ENCODE results near the gene SLC39A11.

Gene SLC39A11

GRCh38 chr17:73042809-73043685 is 49.4 kb downstream of the SLC39A11 start:
- peak; percentile 5 for DNase-seq (ENCODE audit: low read depth)

- DNase-seq (ENCODE audit: low read depth) = no peak
Measured at GRCh38 chr17:73042225-73042624, 50.3 kb downstream of the SLC39A11 start.

DNA sequence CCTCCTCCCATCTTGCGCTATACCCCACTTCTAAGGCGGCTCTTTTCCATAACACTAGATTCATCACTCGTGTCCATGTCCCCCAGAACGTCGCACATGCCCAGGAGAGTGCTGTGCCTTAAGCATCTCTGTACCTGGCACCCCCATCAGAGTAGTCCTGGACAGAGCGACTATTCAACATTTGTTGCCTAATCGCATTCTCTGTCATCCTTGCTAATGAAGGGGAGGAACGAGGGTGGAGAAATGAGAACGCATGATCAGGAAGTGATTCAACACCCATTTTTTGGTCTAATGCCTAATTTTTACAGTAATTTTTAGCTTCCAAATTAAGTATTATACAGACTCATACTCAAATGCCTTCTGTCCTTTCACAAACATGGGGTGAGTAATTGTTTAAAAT is 53.2 kb downstream of the SLC39A11 start:
- DNase-seq (ENCODE audit: low read depth) = no peak

DNA sequence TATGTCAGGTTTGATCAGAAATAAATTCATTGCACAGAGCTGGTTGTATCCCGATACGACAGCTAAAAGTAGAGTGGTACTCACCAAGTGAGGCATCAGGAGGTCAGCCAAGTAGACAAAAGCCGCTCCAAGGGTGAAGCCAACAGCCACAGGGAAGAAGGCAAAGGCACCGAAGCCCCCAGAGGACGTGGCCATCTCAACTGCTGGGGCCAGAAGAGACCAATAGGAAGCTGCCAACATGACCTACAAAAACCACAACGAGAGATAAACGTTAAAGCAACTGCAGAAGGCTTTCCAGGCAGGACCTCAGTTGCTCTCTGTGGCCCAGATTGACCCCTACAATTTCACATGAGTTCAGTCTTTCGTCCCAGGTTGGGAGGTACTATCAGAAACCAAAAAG is 61.0 kb downstream of the SLC39A11 start:
- no peak for DNase-seq (ENCODE audit: low read depth)

- no peak for DNase-seq (ENCODE audit: low read depth)
Measured at GRCh38 chr17:73030995-73031394, 61.5 kb downstream of the SLC39A11 start.

DNA sequence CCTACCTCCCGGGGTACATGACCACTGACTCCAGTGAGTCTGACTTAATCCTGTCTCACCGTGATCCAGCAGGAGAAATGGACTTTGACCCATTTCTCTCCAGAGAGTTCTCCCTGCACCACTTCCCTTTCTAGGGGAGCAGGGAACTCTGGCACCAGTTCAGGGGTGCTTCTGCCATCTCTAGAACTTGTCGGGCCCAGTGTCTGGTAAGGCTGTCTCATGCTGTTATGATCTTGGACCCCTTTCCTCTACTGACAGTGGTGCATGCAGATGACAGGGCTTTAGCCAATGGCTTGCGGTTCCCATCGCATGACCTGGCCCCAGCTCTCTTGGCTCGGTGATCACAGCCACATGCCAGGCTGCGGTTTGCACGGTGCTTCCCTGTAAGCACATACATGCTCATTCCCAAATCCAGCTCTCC is 62.0 kb downstream of the SLC39A11 start:
- no peak for DNase-seq (ENCODE audit: low read depth)

DNA sequence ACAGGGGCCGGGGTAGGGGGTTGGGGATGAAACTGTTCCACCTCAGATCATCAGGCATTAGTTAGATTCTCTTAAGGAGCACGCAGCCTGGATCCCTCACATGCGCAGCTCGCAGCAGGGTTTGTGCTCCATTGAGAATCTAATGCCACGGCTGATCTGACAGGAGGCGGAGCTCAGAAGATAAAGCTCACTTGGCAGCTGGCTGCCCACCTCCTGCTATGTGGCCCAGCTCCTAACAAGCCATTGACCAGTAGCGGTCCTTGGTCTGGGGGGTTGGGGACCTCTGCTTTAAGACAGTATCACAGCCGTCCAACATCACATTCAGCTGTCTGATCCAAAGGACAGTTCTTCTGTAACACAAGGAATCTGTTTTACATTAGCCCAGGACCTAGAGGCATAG is 62.5 kb downstream of the SLC39A11 start:
- DNase-seq (ENCODE audit: low read depth) = no peak

DNA sequence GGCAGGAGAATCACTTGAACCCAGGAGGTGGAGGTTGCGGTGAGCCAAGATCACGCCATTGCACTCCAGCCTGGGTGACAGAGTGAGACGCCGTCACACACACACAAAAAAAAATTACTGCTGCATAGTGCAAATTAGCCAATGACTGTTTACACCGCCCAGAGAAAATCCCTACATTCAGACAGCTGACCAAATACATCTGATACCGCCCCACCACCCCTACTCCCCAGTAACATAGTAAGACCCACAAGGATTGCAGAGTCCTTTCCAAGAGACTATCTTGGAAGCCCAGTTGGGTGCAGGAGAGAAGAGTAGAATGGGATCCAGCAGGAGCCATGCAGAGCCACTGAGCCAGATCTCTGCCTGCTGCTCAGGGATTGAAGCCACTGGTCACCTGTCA is 63.5 kb downstream of the SLC39A11 start:
- no peak for DNase-seq (ENCODE audit: low read depth)

DNA sequence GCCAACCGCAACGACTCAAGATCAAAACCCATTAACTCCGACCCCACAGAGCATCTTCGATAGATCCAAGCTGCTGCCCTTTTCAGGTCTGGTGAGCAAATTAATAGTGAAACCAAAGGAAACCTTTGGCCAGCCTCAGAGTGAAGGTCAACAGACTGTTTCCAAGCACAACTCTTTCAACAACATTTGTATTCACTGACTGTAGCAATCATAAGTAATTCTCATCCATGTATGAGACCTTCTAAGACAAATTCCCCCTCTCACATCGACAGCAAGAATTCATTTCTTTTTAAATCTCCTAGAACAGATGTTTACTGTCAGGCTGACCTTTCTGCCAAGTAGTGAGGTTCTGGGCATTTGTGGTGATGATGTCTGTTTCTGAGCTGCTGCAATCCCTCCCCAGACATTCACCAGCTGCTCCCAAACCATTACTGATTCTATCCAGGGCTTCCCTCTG is 64.2 kb downstream of the SLC39A11 start:
- DNase-seq (ENCODE audit: low read depth) = no peak

DNA sequence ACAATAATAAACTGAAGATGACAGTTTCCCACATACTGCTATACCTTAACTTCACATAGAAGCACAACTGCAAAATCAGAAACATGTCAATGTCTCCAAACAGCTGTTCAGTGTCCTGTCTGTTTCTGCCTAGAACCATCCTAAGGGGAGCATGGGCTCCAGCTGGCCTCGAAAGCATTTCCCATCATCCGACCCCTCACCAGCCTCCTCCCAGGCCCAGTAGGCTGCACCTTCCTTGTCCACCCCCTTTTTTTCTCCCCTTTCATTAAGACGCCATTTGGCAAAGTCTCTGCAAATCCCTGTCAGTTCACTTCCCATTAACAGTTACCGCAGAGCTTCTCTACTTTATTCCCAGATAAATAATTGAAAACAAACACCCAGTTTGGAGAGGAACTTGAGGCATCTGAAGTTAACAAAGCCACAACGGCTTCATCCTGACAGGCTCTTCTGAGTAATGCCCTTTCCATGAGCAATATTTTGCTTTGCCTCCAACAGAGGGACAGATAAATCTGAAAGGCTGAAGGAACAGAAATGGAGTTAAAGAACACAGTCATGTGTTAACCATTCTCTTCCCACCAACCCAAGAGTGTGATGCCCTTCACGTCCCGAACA is 65.3 kb downstream of the SLC39A11 start:
- no peak for DNase-seq (ENCODE audit: low read depth)

- no peak for DNase-seq (ENCODE audit: low read depth)
Measured at GRCh38 chr17:73025041-73025560, 67.4 kb downstream of the SLC39A11 start.

DNA sequence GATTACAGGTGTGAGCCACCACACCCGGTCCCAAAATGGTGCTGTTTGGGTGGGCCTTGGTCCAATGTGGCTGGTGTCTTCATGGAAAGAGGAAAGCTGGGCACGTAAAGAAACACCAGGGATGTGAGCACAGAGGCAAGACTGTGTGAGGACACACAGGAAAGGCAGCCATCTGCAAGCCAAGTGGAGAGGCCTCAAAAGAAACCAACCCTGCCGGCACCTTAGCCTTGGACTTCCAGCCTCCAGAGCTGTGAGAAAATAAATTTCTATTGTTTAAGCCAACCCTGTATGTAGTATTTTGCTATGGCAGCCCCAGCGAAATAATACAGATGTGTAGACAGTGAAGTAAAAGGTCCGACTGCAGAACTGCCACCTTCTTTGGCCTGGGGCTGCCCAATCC is 68.7 kb downstream of the SLC39A11 start:
- no peak for DNase-seq (ENCODE audit: low read depth)

DNA sequence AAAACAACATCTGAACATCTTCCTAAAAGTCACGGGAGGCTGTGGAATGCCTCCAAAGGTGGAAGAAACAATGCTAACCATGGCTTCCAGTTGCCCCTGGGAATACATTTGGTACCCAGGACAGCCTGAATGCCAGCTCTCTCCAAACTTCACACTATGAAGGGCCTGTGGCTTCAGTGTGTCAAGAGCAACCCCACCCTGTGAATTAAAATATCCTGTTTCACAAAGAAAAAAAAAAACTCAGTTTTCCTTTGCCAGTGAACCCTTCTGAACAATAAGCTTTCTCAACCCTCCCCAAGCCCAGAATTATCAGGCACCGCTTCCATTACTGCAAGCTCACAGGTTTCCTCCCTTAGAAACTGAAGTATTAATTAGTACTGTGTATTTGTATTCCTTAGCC is 69.8 kb downstream of the SLC39A11 start:
- DNase-seq (ENCODE audit: low read depth) = no peak

DNA sequence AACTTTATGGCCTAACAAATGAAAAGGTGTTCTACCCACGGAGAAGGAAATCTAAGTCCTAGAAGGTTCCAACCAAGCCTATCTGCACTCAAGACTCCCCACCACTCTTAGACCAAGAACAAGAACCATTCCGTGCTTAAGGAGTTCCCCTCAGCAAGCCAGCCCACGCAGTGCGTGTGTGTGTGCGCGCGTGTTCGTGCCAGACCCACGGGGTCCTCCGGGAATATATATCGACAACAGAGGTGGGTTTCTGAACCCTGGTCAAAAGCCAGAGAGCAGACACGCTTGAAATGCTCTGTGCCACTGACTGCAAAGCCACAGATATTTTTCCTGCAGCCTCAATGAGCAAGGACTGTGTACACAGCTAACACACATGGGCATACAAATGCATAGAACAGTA is 70.7 kb downstream of the SLC39A11 start:
- no peak for DNase-seq (ENCODE audit: low read depth)

DNA sequence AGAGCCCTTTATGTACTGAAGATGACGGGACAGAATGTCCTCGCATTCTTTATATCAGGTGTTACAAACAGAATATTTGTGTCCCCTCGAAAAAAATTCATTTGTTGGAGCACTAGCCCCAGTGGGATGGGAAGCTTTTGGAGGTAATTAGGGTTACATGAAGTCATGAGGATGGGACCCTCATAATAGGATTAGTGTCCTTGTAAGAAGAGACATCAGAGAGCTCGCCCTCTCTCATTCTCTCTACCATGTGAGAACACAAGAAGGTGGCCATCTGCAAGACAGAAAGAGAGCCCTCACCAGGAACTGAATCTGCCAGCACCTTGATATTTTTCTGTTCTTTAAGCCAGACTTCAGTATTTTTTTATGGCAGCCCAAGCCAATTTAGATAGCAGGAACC is 72.4 kb downstream of the SLC39A11 start:
- DNase-seq (ENCODE audit: low read depth) = no peak

DNA sequence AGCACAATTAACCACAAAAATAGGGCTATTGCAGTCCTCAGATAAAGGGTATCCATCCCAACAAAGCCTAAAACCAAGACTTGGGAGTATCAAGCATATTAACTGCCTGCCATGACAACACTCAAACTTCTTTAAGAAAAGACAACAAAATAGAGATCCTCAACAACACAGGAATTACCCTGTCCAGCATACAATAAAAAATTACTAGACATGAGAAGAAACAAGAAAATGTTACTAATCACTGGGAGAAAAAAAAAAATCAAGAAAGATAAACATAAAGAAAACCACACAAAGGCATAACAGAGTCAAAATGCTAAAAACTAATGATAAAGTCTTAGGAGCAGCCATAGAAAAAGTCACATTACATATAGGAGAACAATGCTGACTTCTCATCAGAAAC is 73.9 kb downstream of the SLC39A11 start:
- DNase-seq (ENCODE audit: low read depth) = no peak

DNA sequence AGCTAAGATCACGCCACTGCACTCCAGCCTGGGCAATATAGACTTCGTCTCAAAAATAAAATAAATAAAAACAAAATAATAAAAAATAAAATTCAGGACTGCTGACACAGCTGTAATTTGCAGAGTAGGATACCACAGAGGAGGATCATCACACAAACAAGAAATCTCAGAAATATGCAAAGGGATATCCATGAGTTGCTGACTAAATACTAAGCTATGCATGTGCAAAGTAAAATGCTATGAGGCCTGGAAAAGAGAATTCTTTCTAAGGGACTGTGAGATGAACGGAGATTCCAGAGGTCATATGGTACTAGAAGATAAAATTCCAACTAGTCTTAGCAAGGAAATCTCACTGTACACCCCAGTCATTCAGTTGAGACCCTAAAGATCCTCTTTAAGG is 74.8 kb downstream of the SLC39A11 start:
- peak; percentile 72 for DNase-seq (ENCODE audit: low read depth)

GRCh38 chr17:73015722-73016276 is 76.7 kb downstream of the SLC39A11 start:
- DNase-seq (ENCODE audit: low read depth) = no peak

DNA sequence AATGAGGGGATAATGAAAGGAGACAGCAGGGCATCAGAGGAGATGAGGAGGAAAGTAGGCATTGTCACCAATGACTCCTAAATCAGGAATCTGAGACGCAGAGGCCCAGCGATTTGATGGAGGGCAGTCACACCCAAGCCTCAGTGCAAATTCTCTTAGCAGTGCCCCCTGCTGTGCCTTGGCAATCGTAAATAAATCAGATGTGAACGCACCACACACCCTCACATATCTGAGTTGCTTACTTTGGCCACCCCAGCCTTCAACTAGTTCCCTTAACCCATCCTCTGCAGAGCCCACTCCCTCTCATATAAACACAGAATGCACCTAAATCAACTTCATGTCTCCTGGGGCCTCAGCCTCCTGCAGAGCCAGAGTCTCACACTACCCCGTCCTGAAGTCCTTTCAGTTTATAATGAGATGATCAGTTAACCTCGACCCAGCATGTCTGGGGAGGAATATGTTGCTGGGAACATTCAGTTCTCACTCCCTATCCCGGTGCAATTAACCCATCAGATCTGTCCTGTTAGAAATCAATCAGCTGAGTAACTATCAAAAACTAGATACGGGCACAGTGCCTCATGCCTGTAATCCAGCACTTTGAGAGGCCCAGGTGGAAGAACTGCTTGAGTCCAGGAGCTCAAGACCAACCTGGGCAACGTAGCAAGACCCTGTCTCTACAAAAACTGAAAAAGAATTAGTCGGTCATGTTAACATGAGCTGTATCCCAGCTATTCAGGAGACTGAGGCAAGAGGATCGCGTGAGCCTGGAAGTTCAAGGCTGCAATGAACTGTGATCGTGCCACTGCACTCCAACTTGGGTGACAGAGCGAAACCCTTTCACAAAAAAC is 78.4 kb downstream of the SLC39A11 start:
- DNase-seq (ENCODE audit: low read depth) = no peak

GRCh38 chr17:73013301-73013700 is 79.2 kb downstream of the SLC39A11 start:
- no peak for DNase-seq (ENCODE audit: low read depth)

DNA sequence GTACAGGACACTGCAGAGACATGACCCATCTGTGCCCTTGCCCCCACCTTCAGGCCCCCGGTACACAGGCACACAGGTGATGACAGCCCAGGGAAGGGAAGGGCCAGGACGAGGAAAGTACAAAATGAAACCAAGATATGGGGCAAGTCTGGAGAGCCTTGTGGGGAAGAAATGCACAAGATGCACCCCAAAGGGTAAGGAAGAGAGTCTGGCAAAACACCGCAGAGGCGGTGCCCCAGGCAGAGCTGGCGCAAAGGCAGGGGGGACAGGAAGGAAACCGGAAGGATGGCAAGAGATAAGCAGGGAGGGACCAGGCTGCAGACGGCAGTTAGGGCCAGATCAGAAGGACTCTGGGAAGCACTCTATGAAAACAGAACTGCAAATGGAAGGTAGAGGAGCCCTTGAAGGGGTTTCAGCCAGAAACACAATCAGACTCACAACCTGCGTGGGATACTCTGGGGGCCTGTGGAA is 81.4 kb downstream of the SLC39A11 start:
- DNase-seq (ENCODE audit: low read depth) = no peak

DNA sequence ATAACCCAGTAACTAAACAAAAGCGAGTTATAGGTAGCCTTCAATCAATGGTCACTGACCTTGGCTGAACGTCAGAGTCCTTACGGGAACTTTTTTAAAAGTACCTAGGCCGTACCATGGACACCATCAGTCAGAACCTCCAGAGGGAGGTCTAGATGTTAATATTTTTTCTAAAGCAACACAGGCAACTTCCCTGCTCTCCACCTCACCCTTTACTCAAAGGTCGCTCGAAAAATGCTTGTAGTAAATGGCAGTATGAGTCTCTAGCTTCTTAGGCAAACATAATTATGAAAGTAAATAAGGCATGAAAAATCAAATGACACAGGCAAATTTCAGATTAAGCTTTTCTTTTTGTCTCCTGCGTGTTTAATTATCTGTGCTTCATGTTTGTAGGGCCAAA is 82.1 kb downstream of the SLC39A11 start:
- DNase-seq (ENCODE audit: low read depth) = no peak

Data from HS-5 (cell line).